A673 (cell line): Measurements from ENCODE around the gene A3GALT2. TPM values are rescaled to one million over a fixed set of nuclear protein-coding genes. Genes with fewer than 3 reads are reported as not detected.

ENCODE experiments used
- BruUV-seq: library from RNA; stranded (reverse); fragments of 400-500 nt; replicated peaks from 2 replicates; lab custom pipeline; 2021; lab: Mats Ljungman, UMichigan
- CTCF ChIA-PET: fragments of 300-600 bp; sonication (Branson Sonifier 250); formaldehyde crosslinking; loops from one replicate; lab custom pipeline; 2022; ENCODE audit warnings: antibody characterized with exemption; lab: Charles Lee
- POLR2A ChIA-PET: fragments of 300-600 bp; sonication (Branson Sonifier 250); formaldehyde crosslinking; loops from one replicate; lab custom pipeline; 2022; ENCODE audit warnings: antibody characterized with exemption; ENCODE audit not compliant: low non-redundant PET; lab: Charles Lee
- DNase-seq: peaks from one replicate; pipeline ENCODE4 v3.0.0-alpha.2; 2015; ENCODE audit warnings: low spot score
- H3K27ac ChIP-seq: fragments of 200-600 bp; sonication (generic); 2 replicates; pipeline ENCODE4 v1.5.1; 2016; ENCODE audit warnings: mixed run types, low read depth, mild to moderate bottlenecking, mixed read lengths, antibody characterized with exemption, low read length; ENCODE audit not compliant: poor library complexity, severe bottlenecking
- H3K27me3 ChIP-seq: fragments of 200-600 bp; sonication (generic); replicated peaks from 2 replicates; pipeline ENCODE4 v1.6.1; 2017; ENCODE audit warnings: mixed run types, low read depth, mild to moderate bottlenecking, mixed read lengths, antibody characterized with exemption, low read length; ENCODE audit not compliant: insufficient read depth, poor library complexity
- H3K36me3 ChIP-seq: fragments of 200-600 bp; sonication (generic); 2 replicates; pipeline ENCODE4 v1.6.1; 2016; ENCODE audit warnings: mixed run types, mild to moderate bottlenecking, mixed read lengths, antibody characterized with exemption, low read length; ENCODE audit not compliant: insufficient read depth, poor library complexity, severe bottlenecking
- H3K4me1 ChIP-seq: fragments of 200-600 bp; sonication (generic); 2 replicates; pipeline ENCODE4 v1.6.1; 2017; ENCODE audit warnings: mixed run types, mild to moderate bottlenecking, mixed read lengths, antibody characterized with exemption, low read length; ENCODE audit not compliant: insufficient read depth, poor library complexity, severe bottlenecking
- H3K4me3 ChIP-seq: fragments of 200-600 bp; sonication (generic); 2 replicates; pipeline ENCODE4 v1.5.1; 2016; ENCODE audit warnings: low read depth, mixed run types, mild to moderate bottlenecking, mixed read lengths, low read length; ENCODE audit not compliant: poor library complexity, severe bottlenecking
- H3K9me3 ChIP-seq: fragments of 200-600 bp; sonication (generic); 2 replicates; pipeline ENCODE4 v1.6.1; 2016; ENCODE audit warnings: mixed run types, low read depth, mild to moderate bottlenecking, mixed read lengths, antibody characterized with exemption, low read length; ENCODE audit not compliant: poor library complexity, severe bottlenecking
- CTCF ChIP-seq: fragments of 300-800, 200-600 bp; sonication (generic); conservative IDR thresholded peaks from 2 replicates; pipeline ENCODE4 v1.5.1; 2017; ENCODE audit warnings: low read depth, mild to moderate bottlenecking, antibody characterized with exemption, low read length, moderate library complexity, mixed read lengths
- EZH2 ChIP-seq: fragments of 200-600 bp; sonication (generic); IDR thresholded peaks from 2 replicates; pipeline ENCODE4 v1.6.1; 2017; ENCODE audit warnings: borderline replicate concordance, low read depth, mild to moderate bottlenecking, mixed read lengths, antibody characterized with exemption, low read length; ENCODE audit not compliant: poor library complexity, severe bottlenecking
- intact Hi-C: fragments of 100-400 bp; cut with micrococcal nuclease; formaldehyde crosslinking; loops from one replicate; pipeline ENCODE4 v1.10.0; 2022; ENCODE audit not compliant: unreplicated experiment
- total RNA-seq: library from RNA; stranded (reverse); gene quantifications from 2 replicates; pipeline ENCODE4 v1.2.3, GENCODE V29; 2021

The A3GALT2 gene
- total RNA-seq, 1 experiment from 2014 or later = 0.39 TPM

GRCh38 chr1:33321178-33321577 lies 280 bp upstream of the A3GALT2 start:
- no peaks in the 10 kb centered on the region for H3K9me3 ChIP-seq
- no peak for DNase-seq
- H3K4me3 ChIP-seq = no peak overlapping the region
- BruUV-seq = no TSS peak
- peaks cover 37% of the 10 kb centered on the region for H3K36me3 ChIP-seq
- no peaks in the 10 kb centered on the region for H3K4me1 ChIP-seq
- POLR2A ChIA-PET = no interaction called here
- CTCF ChIA-PET = no interaction called here
- no peak for TF ChIP-seq CTCF
- TF ChIP-seq EZH2 = no peak
- intact Hi-C loops = no loop called here
- no peak overlapping the region for H3K27ac ChIP-seq
- H3K27me3 ChIP-seq = no peaks in the 10 kb centered on the region

GRCh38 chr1:33319949-33320618 lies 814 bp downstream of the A3GALT2 start:
- POLR2A ChIA-PET = interaction anchor here (0.6 to 0.7 kb wide), 2 partner anchors 16 to 138 kb away, joined by 3 read pairs; no protein-coding TSS in a partner anchor

GRCh38 chr1:33319186-33319948 lies 1.5 kb downstream of the A3GALT2 start:
- Histone ChIP-seq H3K27ac (no peak overlapping the region), H3K9me3 (no peaks in the 10 kb centered on the region), H3K4me1 (peaks cover 5% of the 10 kb centered on the region), H3K4me3 (no peak overlapping the region), H3K36me3 (peaks cover 19% of the 10 kb centered on the region), H3K27me3 (no peaks in the 10 kb centered on the region)
- POLR2A ChIA-PET = interaction anchor here (0.7 kb wide), 1 partner anchor 139 kb away, joined by 3 read pairs; no protein-coding TSS in a partner anchor
- no peak for DNase-seq
- CTCF ChIA-PET = no interaction called here
- intact Hi-C loops = no loop called here
- BruUV-seq = no TSS peak
- TF ChIP-seq EZH2 (no peak), CTCF (no peak)

More at GRCh38 chr1:33319949-33320618, 814 bp downstream of the A3GALT2 start:
- DNase-seq = no peak
- no peak for TF ChIP-seq EZH2
- no peak for TF ChIP-seq CTCF
- Histone ChIP-seq H3K4me1 (peaks cover 5% of the 10 kb centered on the region), H3K27ac (no peak overlapping the region), H3K9me3 (no peaks in the 10 kb centered on the region), H3K36me3 (peaks cover 26% of the 10 kb centered on the region), H3K4me3 (no peak overlapping the region), H3K27me3 (no peaks in the 10 kb centered on the region)
- intact Hi-C loops = no loop called here
- CTCF ChIA-PET = interaction anchor here (1.1 kb wide), 1 partner anchor 25 kb away, joined by 4 read pairs; no protein-coding TSS in a partner anchor
- no TSS peak for BruUV-seq
